Measurements from ENCODE around the gene PCDHB8.
"Not testable (repeated sequence)": the region's sequence is repeated elsewhere in the genome, so short reads cannot be mapped to it uniquely, and the experiment has no call there.

The PCDHB8 gene

GRCh38 chr5:141177577-141178191 is at the start of gene PCDHB8:
TSS of gene PCDHB8 (plus strand) at chr5:141177790. CDS start at chr5:141178035, 245 bp downstream.
- DNase-seq (ENCODE audit: low spot score) = not testable (repeated sequence)

- peak; percentile 68 for DNase-seq (ENCODE audit: low spot score)
Observed at GRCh38 chr5:141135030-141135717, 42.4 kb upstream of the PCDHB8 start, which contains the start of gene PCDHB5. TSS of gene PCDHB5 (plus strand) at chr5:141135206. CDS start at chr5:141135435, 229 bp downstream.

GRCh38 chr5:141135718-141136266 is 41.8 kb upstream of the PCDHB8 start:
- DNase-seq (ENCODE audit: low spot score) = no peak

- DNase-seq (ENCODE audit: low spot score) = not testable (repeated sequence)
Observed at GRCh38 chr5:141137346-141137745, 40.2 kb upstream of the PCDHB8 start.

- DNase-seq (ENCODE audit: low spot score) = no peak
Observed at GRCh38 chr5:141149812-141150211, 27.8 kb upstream of the PCDHB8 start, which contains the start of gene PCDHB6. TSS of gene PCDHB6 (plus strand) at chr5:141150057. CDS start at chr5:141150258, 201 bp downstream.

- no peak for DNase-seq (ENCODE audit: low spot score)
Observed at GRCh38 chr5:141150224-141150992, 27.2 kb upstream of the PCDHB8 start.

GRCh38 chr5:141150993-141151325 is 26.6 kb upstream of the PCDHB8 start:
- DNase-seq (ENCODE audit: low spot score) = no peak

GRCh38 chr5:141151632-141152031 is 26.0 kb upstream of the PCDHB8 start:
- not testable (repeated sequence) for DNase-seq (ENCODE audit: low spot score)

GRCh38 chr5:141152096-141152495 is 25.5 kb upstream of the PCDHB8 start:
- not testable (repeated sequence) for DNase-seq (ENCODE audit: low spot score)

GRCh38 chr5:141155540-141156374 is 21.8 kb upstream of the PCDHB8 start:
- DNase-seq (ENCODE audit: low spot score) = no peak

- DNase-seq (ENCODE audit: low spot score) = not testable (repeated sequence)
Observed at GRCh38 chr5:141157356-141157755, 20.2 kb upstream of the PCDHB8 start.

GRCh38 chr5:141157901-141158300 is 19.7 kb upstream of the PCDHB8 start:
- DNase-seq (ENCODE audit: low spot score) = not testable (repeated sequence)

GRCh38 chr5:141172381-141173204 is 5.0 kb upstream of the PCDHB8 start, which contains the start of gene PCDHB7:
TSS of gene PCDHB7 (plus strand) at chr5:141172644. CDS start at chr5:141172836, 192 bp downstream.
- DNase-seq (ENCODE audit: low spot score) = no peak

GRCh38 chr5:141174291-141175104 is 3.1 kb upstream of the PCDHB8 start:
- DNase-seq (ENCODE audit: low spot score) = not testable (repeated sequence)

- no peak for DNase-seq (ENCODE audit: low spot score)
Observed at GRCh38 chr5:141175933-141176332, 1.7 kb upstream of the PCDHB8 start.

- not testable (repeated sequence) for DNase-seq (ENCODE audit: low spot score)
Observed at GRCh38 chr5:141179371-141179770, 1.8 kb downstream of the PCDHB8 start.

- DNase-seq (ENCODE audit: low spot score) = not testable (repeated sequence)
Observed at GRCh38 chr5:141179876-141180275, 2.3 kb downstream of the PCDHB8 start.

- no peak for DNase-seq (ENCODE audit: low spot score)
Observed at GRCh38 chr5:141180313-141180712, 2.7 kb downstream of the PCDHB8 start.

- peak; percentile 64 for DNase-seq (ENCODE audit: low spot score)
Observed at GRCh38 chr5:141182248-141182647, 4.7 kb downstream of the PCDHB8 start, which contains the start of gene PCDHB16. TSS of gene PCDHB16 (plus strand) at chr5:141182387. CDS start at chr5:141182560, 173 bp downstream.

All from ecto neural progenitor cell (in vitro differentiated cells).